HG02678 (cell line): ENCODE measurements around the gene FUBP1.
"Not testable (repeated sequence)": the region's sequence is repeated elsewhere in the genome, so short reads cannot be mapped to it uniquely, and the experiment has no call there.

Source experiments
- ATAC-seq: cut with Tn5 transposase; IDR thresholded peaks from one replicate; pipeline ENCODE4 v1.9.1; 2021; ENCODE audit warnings: mild to moderate bottlenecking, moderate library complexity; ENCODE audit not compliant: unreplicated experiment

FUBP1 gene

GRCh38 chr1:77978969-77979876, at the start of gene FUBP1:
FUBP1 (minus strand) TSS chr1:77979072; CDS start chr1:77979004, 68 bp downstream.
- peak; percentile 76 for ATAC-seq

GRCh38 chr1:78021134-78021533, 42.3 kb upstream of the FUBP1 start:
- not testable (repeated sequence) for ATAC-seq

GRCh38 chr1:78019024-78019423, 40.2 kb upstream of the FUBP1 start:
- no peak for ATAC-seq

GRCh38 chr1:78015148-78015547, 36.3 kb upstream of the FUBP1 start:
- ATAC-seq = no peak

- ATAC-seq = no peak
These were observed 32.2 kb upstream of the FUBP1 start for GRCh38 chr1:78011050-78011449.

GRCh38 chr1:78009836-78010235, 31.0 kb upstream of the FUBP1 start:
- ATAC-seq = no peak

- ATAC-seq = no peak
These were observed 30.4 kb upstream of the FUBP1 start for GRCh38 chr1:78009276-78009675.

- ATAC-seq = no peak
These were observed 28.9 kb upstream of the FUBP1 start for GRCh38 chr1:78007677-78008341.

- no peak for ATAC-seq
These were observed 27.6 kb upstream of the FUBP1 start for GRCh38 chr1:78006521-78006920.

GRCh38 chr1:78005755-78006154, 26.9 kb upstream of the FUBP1 start:
- no peak for ATAC-seq

GRCh38 chr1:78005448-78005722, 26.5 kb upstream of the FUBP1 start:
- ATAC-seq = no peak

- peak; percentile 98 for ATAC-seq
These were observed 26.0 kb upstream of the FUBP1 start, which contains the start of gene DNAJB4 for GRCh38 chr1:78004719-78005447. DNAJB4 (plus strand) TSS chr1:78004939; CDS start chr1:78005111, 172 bp downstream.

- ATAC-seq = peak; percentile 52
These were observed 25.2 kb upstream of the FUBP1 start for GRCh38 chr1:78003882-78004718.

- no peak for ATAC-seq
These were observed 24.3 kb upstream of the FUBP1 start for GRCh38 chr1:78003070-78003746.

GRCh38 chr1:78000536-78000935, 21.7 kb upstream of the FUBP1 start:
- not testable (repeated sequence) for ATAC-seq

GRCh38 chr1:77996734-77997133, 17.9 kb upstream of the FUBP1 start:
- ATAC-seq = no peak

GRCh38 chr1:77994117-77994705, 15.3 kb upstream of the FUBP1 start:
- ATAC-seq = no peak

GRCh38 chr1:77991638-77992037, 12.8 kb upstream of the FUBP1 start:
- no peak for ATAC-seq

GRCh38 chr1:77990629-77991204, 11.8 kb upstream of the FUBP1 start:
- ATAC-seq = no peak
